LNCaP clone FGC (cell line): ENCODE results near the gene ZNF804A.

Experiments
- DNase-seq: peaks from one replicate; pipeline ENCODE4 v3.0.0-alpha.2; 2011; ENCODE audit warnings: low read depth
- H3K4me3 ChIP-seq: 2 replicates; pipeline ENCODE4 v1.5.1; 2011; ENCODE audit warnings: mild to moderate bottlenecking, low read depth, low read length, control low read depth
- TF ChIP-seq, protein P1 (sequence below): IDR thresholded peaks from 2 replicates; pipeline ENCODE4 v1.5.1; 2012; ENCODE audit warnings: mild to moderate bottlenecking; ENCODE audit not compliant: control insufficient read depth, insufficient read depth; ENCODE audit errors: extremely low read depth

The ZNF804A gene

DNA sequence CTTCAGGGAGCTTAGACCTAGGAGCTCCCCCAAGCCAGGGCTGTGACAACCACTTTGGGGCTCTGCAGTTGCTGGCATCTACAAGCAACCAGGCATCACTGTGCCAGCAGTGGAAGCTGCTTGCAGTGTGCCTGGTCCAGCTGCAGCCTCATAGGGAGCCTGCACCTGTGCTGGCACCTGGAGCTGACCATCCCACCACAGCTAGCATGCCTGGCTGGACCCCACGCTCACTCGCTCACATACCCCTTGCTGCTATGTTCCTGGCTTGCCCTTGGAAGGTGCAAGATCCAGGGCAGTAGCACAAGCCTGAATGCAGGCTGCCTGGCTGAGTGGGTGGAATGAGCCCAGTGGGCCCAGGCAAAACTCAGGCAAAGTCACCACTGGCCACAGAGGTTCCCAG is 82.5 kb downstream of the ZNF804A start:
- no peak for DNase-seq
- TF ChIP-seq, protein P1, sequence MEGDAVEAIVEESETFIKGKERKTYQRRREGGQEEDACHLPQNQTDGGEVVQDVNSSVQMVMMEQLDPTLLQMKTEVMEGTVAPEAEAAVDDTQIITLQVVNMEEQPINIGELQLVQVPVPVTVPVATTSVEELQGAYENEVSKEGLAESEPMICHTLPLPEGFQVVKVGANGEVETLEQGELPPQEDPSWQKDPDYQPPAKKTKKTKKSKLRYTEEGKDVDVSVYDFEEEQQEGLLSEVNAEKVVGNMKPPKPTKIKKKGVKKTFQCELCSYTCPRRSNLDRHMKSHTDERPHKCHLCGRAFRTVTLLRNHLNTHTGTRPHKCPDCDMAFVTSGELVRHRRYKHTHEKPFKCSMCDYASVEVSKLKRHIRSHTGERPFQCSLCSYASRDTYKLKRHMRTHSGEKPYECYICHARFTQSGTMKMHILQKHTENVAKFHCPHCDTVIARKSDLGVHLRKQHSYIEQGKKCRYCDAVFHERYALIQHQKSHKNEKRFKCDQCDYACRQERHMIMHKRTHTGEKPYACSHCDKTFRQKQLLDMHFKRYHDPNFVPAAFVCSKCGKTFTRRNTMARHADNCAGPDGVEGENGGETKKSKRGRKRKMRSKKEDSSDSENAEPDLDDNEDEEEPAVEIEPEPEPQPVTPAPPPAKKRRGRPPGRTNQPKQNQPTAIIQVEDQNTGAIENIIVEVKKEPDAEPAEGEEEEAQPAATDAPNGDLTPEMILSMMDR, result no peak
- H3K4me3 ChIP-seq, result no peak overlapping the region

DNA sequence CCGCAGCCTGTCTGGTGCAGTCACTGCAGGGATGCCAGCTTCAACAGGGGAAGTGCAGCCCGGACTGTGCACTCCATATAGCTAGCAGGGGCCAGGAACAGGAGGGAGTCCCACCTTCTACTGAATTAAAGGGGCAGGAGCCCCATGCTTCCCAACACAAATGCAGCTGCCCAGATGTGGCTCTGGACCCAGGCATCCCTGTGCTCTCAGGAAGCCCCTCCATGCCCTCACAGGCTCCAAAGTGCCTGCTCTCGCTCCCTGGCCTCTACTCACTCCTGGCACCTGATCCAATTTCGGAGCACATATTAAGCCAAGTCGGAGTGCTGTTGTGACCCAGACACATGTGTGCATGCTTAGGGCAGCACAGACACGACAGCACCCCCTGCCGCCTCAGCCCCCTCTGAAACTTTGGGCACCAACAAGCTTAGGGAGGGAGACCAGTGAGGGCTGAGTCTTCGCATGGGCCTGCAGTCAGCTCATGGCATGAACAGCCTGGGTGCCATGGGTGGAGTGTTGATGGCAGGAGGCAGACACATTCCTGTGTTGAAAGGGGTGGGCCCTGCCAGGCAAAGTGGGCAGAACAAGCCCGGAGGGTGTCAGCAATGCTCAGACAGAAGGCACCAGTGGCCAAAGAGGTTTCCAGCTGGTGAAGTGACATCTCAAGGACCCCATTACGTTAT is 83.5 kb downstream of the ZNF804A start:
- no peak overlapping the region for H3K4me3 ChIP-seq
- DNase-seq, result no peak
- TF ChIP-seq, protein P1, result no peak

DNA sequence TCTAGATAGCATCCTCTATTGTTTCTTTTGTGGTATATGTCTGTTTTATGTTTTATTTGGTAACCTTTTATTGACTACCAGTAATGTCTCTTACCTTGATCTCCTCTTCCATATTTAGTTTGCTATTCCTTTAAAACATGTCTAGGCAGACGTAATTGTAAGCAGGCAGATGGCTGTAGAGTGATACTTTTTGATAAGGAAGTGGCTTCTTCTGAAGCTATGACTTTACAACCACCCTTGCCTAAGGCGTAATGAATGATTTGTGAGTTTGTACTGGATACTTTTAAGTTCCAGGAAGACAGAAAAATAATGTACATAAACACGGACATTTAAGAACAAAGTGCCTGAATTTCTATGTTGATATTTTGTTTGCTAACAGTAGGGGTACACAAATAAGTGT is 85.6 kb downstream of the ZNF804A start:
- no peak overlapping the region for H3K4me3 ChIP-seq
- TF ChIP-seq, protein P1, result no peak
- DNase-seq, result no peak

DNA sequence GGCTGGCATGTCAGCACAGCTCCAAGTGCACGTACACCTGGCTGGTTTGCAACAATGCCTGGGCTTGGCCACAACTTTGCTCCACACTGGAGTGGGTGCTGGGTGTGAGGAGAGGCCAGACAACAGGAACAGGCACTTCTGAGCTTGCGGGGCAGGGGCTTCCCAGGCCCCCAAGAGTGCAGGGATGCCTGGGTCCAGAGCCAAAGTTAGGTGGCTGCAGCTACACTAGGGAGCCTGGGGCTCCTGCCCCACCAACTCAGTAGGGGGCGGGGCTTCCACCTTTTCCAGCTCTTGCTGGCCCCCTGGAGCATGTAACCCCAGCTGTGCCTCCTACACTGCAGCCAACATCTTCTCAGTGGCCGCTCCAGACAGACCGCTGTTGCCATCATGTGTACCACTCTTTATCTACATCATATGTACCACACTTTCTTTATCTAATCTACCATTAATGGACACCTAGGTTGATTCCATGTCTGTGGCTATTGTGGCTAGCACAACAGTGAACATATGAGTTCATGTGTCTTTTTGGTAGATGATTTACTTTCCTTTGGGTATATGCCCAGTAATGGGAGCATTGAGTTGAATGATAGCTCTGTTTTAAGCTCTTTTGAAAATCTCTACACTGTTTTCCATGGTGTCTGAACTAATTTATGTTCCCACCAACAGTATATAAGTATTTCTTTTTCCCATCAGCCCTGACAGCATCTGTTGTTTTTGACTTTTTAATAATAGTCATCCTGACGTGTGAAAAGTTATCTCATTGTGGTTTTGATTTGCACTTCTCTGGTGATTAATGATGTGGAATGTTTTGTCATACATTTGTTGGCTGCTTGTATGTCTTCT is 87.9 kb downstream of the ZNF804A start:
- TF ChIP-seq, protein P1, result no peak
- no peak overlapping the region for H3K4me3 ChIP-seq
- DNase-seq, result no peak

DNA sequence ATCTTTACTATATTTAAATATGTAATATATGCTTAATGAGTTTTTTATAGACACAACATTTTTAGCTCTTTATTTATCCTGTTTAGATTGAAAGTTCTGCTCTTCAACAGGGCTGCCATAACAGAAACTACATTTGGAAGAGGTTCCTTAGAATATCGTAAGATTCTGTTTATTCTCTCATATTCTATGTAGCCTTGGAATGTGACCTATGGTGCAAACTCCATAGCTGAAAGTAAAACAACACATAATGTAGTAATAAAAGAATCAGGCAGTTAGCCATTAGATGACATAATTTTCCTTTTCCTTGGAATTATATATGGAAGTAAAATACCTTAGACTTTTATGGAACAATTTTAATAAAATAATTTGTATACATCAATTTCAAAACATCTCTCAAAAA is 91.3 kb downstream of the ZNF804A start:
- no peak for DNase-seq
- no peak overlapping the region for H3K4me3 ChIP-seq
- TF ChIP-seq, protein P1, result no peak

DNA sequence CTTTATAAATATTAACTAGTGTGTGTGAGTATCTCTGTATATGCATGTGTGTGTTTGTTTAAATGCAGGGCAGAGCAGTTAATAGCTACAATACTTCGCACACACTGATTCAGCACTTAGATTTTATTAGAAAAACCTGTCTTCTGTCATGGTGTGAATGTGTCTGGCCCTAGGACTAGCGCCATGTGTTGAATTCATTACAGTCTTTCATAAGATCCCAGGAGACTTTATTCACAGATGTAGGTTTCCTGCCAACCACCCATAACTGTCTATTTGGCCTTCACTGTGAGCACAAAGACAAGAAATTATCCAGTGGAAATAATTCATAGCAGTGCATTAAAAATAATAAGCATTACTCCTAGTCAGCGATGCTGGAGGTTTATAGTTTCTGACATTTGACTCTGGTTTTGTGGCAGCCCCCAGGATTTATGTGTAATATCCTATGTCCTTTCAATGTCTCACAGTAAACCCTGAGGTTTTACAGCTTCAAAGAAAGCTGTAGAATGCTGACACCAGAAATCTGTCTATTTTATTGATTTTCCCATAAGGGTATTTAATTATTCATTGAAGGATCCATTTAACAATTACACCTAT is 93.9 kb downstream of the ZNF804A start:
- TF ChIP-seq, protein P1, result no peak
- DNase-seq, result no peak
- H3K4me3 ChIP-seq, result no peak overlapping the region

DNA sequence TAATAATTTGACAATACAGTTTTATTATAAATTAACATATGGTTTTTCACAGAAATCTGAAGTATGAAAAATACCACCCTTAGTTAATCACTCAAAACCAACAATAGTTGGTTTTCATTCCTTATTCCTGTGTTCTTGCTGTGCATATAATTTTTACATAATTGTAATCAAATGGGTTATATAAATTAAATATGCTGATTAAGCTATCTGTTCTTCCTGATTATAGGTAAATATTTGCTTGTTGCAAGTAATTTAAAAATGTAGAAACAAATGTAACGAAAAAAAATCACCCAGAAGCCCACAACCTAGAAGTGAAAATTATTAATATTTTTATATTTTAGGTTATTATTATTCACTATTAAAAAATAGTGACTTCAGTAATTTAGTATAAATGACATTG is 98.3 kb downstream of the ZNF804A start:
- H3K4me3 ChIP-seq, result no peak overlapping the region
- TF ChIP-seq, protein P1, result no peak
- no peak for DNase-seq
